Measurements from ENCODE around the gene TTC12. TPM values are rescaled to one million over a fixed set of nuclear protein-coding genes. Genes with fewer than 3 reads are reported as not detected.

TTC12 gene
- total and polyA plus RNA-seq, 2 of the 13 experiments (the other 11 are each of a cell fraction or from before 2014, with no cell fraction given): 5.4 to 11.6 TPM

- TF ChIP-seq BHLHE40 (IDR thresholded peaks at IDR 0.05; ENCODE audit: low read length) (peak; percentile 29; the same call in 1 of the 2 replicates), ZNF335 (CRISPR knock-in tag; IDR thresholded peaks at IDR 0.05) (0 out of 2 replicates have a peak, but pooled peaks have one; percentile 31), ZNF564 (CRISPR knock-in tag; IDR thresholded peaks at IDR 0.05) (no peak), ATF5 (CRISPR knock-in tag; IDR thresholded peaks at IDR 0.05; ENCODE audit: low read depth) (0 out of 2 replicates have a peak, but pooled peaks have one; percentile 56), MAFF (IDR thresholded peaks at IDR 0.05; ENCODE audit: low read depth, low read length) (no peak), DPF2 (CRISPR knock-in tag; IDR thresholded peaks at IDR 0.05; ENCODE audit: borderline replicate concordance, low read depth) (no peak), ZNF230 (CRISPR knock-in tag; IDR thresholded peaks at IDR 0.05) (no peak), ZMYM4 (CRISPR knock-in tag; IDR thresholded peaks at IDR 0.05) (peak; percentile 86), ZNF350 (CRISPR knock-in tag; IDR thresholded peaks at IDR 0.05; ENCODE audit: borderline replicate concordance, low read depth) (peak; percentile 63), ZFP41 (CRISPR knock-in tag; IDR thresholded peaks at IDR 0.05; ENCODE audit: borderline replicate concordance) (no peak), ZBTB37 (CRISPR knock-in tag; IDR thresholded peaks at IDR 0.05) (no peak), ATF3 (CRISPR knock-in tag; IDR thresholded peaks at IDR 0.05) (peak; percentile 40; the same call in 1 of the 2 replicates), ZFP36 (IDR thresholded peaks at IDR 0.05; ENCODE audit: borderline replicate concordance, low read depth, low read length, partially characterized antibody) (no peak), ZNF253 (CRISPR knock-in tag; IDR thresholded peaks at IDR 0.05; ENCODE audit: borderline replicate concordance) (no peak), ZSCAN22 (CRISPR knock-in tag; IDR thresholded peaks at IDR 0.05) (0 out of 2 replicates have a peak, but pooled peaks have one; percentile 40), ATRX (CRISPR knock-in tag; IDR thresholded peaks at IDR 0.05; ENCODE audit: borderline replicate concordance) (no peak), ZIK1 (CRISPR knock-in tag; IDR thresholded peaks at IDR 0.05; ENCODE audit: borderline replicate concordance, low read depth) (no peak), RCOR2 (CRISPR knock-in tag; IDR thresholded peaks at IDR 0.05) (no peak), ZNF724P (CRISPR knock-in tag; IDR thresholded peaks at IDR 0.05; ENCODE audit: borderline replicate concordance) (no peak), ZNF558 (CRISPR knock-in tag; IDR thresholded peaks at IDR 0.05; ENCODE audit: borderline replicate concordance) (no peak), FOXP1 (IDR thresholded peaks at IDR 0.05) (no peak), FOXP1 (CRISPR knock-in tag; IDR thresholded peaks at IDR 0.05) (no peak)
- TF ChIP-seq, protein P1, sequence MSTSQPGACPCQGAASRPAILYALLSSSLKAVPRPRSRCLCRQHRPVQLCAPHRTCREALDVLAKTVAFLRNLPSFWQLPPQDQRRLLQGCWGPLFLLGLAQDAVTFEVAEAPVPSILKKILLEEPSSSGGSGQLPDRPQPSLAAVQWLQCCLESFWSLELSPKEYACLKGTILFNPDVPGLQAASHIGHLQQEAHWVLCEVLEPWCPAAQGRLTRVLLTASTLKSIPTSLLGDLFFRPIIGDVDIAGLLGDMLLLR (CRISPR knock-in tag; IDR thresholded peaks at IDR 0.05): no peak
- TF ChIP-seq, protein P2, sequence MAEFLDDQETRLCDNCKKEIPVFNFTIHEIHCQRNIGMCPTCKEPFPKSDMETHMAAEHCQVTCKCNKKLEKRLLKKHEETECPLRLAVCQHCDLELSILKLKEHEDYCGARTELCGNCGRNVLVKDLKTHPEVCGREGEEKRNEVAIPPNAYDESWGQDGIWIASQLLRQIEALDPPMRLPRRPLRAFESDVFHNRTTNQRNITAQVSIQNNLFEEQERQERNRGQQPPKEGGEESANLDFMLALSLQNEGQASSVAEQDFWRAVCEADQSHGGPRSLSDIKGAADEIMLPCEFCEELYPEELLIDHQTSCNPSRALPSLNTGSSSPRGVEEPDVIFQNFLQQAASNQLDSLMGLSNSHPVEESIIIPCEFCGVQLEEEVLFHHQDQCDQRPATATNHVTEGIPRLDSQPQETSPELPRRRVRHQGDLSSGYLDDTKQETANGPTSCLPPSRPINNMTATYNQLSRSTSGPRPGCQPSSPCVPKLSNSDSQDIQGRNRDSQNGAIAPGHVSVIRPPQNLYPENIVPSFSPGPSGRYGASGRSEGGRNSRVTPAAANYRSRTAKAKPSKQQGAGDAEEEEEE (CRISPR knock-in tag; IDR thresholded peaks at IDR 0.05; ENCODE audit: borderline replicate concordance): no peak
- TF ChIP-seq, protein P3, sequence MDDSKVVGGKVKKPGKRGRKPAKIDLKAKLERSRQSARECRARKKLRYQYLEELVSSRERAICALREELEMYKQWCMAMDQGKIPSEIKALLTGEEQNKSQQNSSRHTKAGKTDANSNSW (CRISPR knock-in tag; IDR thresholded peaks at IDR 0.05; ENCODE audit: borderline replicate concordance): no peak
Observed at GRCh38 chr11:113314389-113315301, at the start of gene TTC12 (continued).

All from HepG2 (cell line).